ENCODE results near the gene DQX1. TPM values are rescaled to one million over a fixed set of nuclear protein-coding genes. Genes with fewer than 3 reads are reported as not detected.

DQX1 gene
- total and polyA plus RNA-seq, 2 of the 4 experiments (the other 2 are of a cell fraction): 0.07 TPM; not detected in 1

- Histone ChIP-seq H2AK5ac (ENCODE audit: low read depth, low read length) (peak within 1 kb of the TSS; percentile 99), H3K79me1 (ENCODE audit: low read depth in 1 of 2, low read length in 2 of 2) (peaks cover 12 to 38% of the 10 kb centered on the region in 2 experiments), H4K91ac (ENCODE audit: insufficient read depth, low read depth, low read length) (peak within 1 kb of the TSS; percentile 100), H4K5ac (ENCODE audit: low read depth, low read length) (peak within 1 kb of the TSS; percentile 100), H2AFZ (replicated peaks; ENCODE audit: low read length, poor library complexity) (peak within 1 kb of the TSS; percentile 100), H4K8ac (ENCODE audit: low read depth in 2 of 2, low read length in 2 of 2) (peak within 1 kb of the TSS; percentile 91 to 100), H3K9me1 (ENCODE audit: insufficient read depth, low read length) (peaks cover 9% of the 10 kb centered on the region), H3K14ac (replicated peaks; ENCODE audit: low read depth, low read length) (peak within 1 kb of the TSS; percentile 100), H3K9ac (ENCODE audit: low read depth, low read length) (peak within 1 kb of the TSS; percentile 97), H3K56ac (ENCODE audit: extremely low read depth, insufficient read depth, low read length) (peak within 1 kb of the TSS; percentile 99), H2AK9ac (replicated peaks; ENCODE audit: low read depth, low read length, poor library complexity) (peak within 1 kb of the TSS; percentile 92), H4K20me1 (ENCODE audit: insufficient read depth, low read length) (no peaks in the 10 kb centered on the region), H3K23ac (ENCODE audit: low read depth, low read length) (peak within 1 kb of the TSS; percentile 100), H3K9me3 (ENCODE audit: control insufficient read depth, insufficient read depth, low read length) (no peaks in the 10 kb centered on the region), H3K4me2 (ENCODE audit: low read depth, low read length) (peak within 1 kb of the TSS; percentile 84), H2BK20ac (ENCODE audit: low read depth, low read length) (peak within 1 kb of the TSS; percentile 95), H3K36me3 (ENCODE audit: control insufficient read depth, insufficient read depth, low read length) (peaks cover 16% of the 10 kb centered on the region), H2BK5ac (ENCODE audit: low read depth, low read length, poor library complexity, severe bottlenecking) (peak within 1 kb of the TSS; percentile 100), H3K4me1 (ENCODE audit: control insufficient read depth, insufficient read depth, low read length) (peaks cover 18% of the 10 kb centered on the region), H3K27ac (ENCODE audit: insufficient read depth, low read length) (peak within 1 kb of the TSS; percentile 93), H3K4me3 (ENCODE audit: insufficient read depth, low read depth, low read length) (peak within 1 kb of the TSS; percentile 75), H2BK120ac (ENCODE audit: low read depth, low read length) (peak within 1 kb of the TSS; percentile 100), H3K4ac (ENCODE audit: low read depth, low read length) (peak within 1 kb of the TSS; percentile 100), H3K27me3 (ENCODE audit: control insufficient read depth, insufficient read depth, low read length) (peaks cover 18% of the 10 kb centered on the region), H2BK15ac (ENCODE audit: low read depth, low read length) (peak within 1 kb of the TSS; percentile 100), H3K18ac (ENCODE audit: low read depth, low read length) (peak within 1 kb of the TSS; percentile 100)
- 1% methylated on average over 29 of the region's 56 CpGs; no CpG with 5 or more reads in 1 of the 2 experiments for WGBS, 2 experiments (ENCODE audit: extremely low coverage in 2 of 2, insufficient read length in 1 of 2)
- ATAC-seq (ENCODE audit: low read depth): peak; percentile 91
- intact Hi-C loops (cut with micrococcal nuclease) (loop anchor here (2.0 kb wide), 1 partner anchor 47 kb away; the partner anchor contains the start of gene DOK1), dilution Hi-C loops (cut with HindIII; ENCODE audit: low sequenced_read_pairs, unreplicated experiment) (no loop called here), in situ Hi-C loops (cut with MboI; ENCODE audit: low sequenced_read_pairs) (no loop called here)
- BruUV-seq (replicated peaks): no TSS peak
- peak; percentile 97 for DNase-seq
- ChIA-PET CTCF (interaction anchor here (0.7 kb wide), 1 partner anchor 79 kb away, joined by 3 read pairs; no protein-coding TSS in a partner anchor), POLR2A (ENCODE audit: unreplicated experiment) (no interaction called here)
- TF ChIP-seq CTCF (conservative IDR thresholded peaks at IDR 0.05; ENCODE audit: low read depth, low read length): peak; percentile 44
- peak; percentile 64 for TF ChIP-seq USF2 (IDR thresholded peaks at IDR 0.05; ENCODE audit: low read depth, low read length)
- TF ChIP-seq RFX5 (IDR thresholded peaks at IDR 0.05; ENCODE audit: low read depth, low read length): no peak
- peak; percentile 83 for TF ChIP-seq CEBPB (IDR thresholded peaks at IDR 0.05; ENCODE audit: low read depth, low read length)
- no peak for TF ChIP-seq MAFK (IDR thresholded peaks at IDR 0.05; ENCODE audit: low read depth, low read length)
- TF ChIP-seq POLR2A (IDR thresholded peaks at IDR 0.05; ENCODE audit: low read depth, low read length): peak; percentile 81
- 0 out of 2 replicates have a peak, but pooled peaks have one; percentile 30 for TF ChIP-seq MAZ (IDR thresholded peaks at IDR 0.05; ENCODE audit: borderline replicate concordance, low read depth, low read length)
- TF ChIP-seq MXI1 (IDR thresholded peaks at IDR 0.05; ENCODE audit: borderline replicate concordance, low read depth, low read length): peak; percentile 51; the same call in 1 of the 2 replicates
- TF ChIP-seq NFE2L2 (IDR thresholded peaks at IDR 0.05; ENCODE audit: low read depth, low read length): no peak
- TF ChIP-seq RAD21 (IDR thresholded peaks at IDR 0.05; ENCODE audit: low read length): no peak
- TF ChIP-seq ELK1 (IDR thresholded peaks at IDR 0.05; ENCODE audit: borderline replicate concordance, low read depth, low read length): no peak
- no peak for TF ChIP-seq CHD1 (IDR thresholded peaks at IDR 0.05; ENCODE audit: low read depth, low read length)
- no peak for TF ChIP-seq RCOR1 (IDR thresholded peaks at IDR 0.05; ENCODE audit: insufficient replicate concordance, low read length)
- peak; percentile 72 for TF ChIP-seq BHLHE40 (IDR thresholded peaks at IDR 0.05; ENCODE audit: low read depth, low read length)
Measured at GRCh38 chr2:74507145-74507925, 18.7 kb downstream of the DQX1 start, which contains the start of gene PCGF1. TSS of gene PCGF1 (minus strand) at chr2:74507695. CDS start at chr2:74507668, 27 bp downstream.

All from IMR-90 (cell line).